ENCODE measurements around the gene TPRN. TPM values are rescaled to one million over a fixed set of nuclear protein-coding genes. Genes with fewer than 3 reads are reported as not detected.

TPRN gene
- polyA plus RNA-seq, 1 of the 3 experiments (the other 2 are of a cell fraction) = 5.2 TPM

GRCh38 chr9:137179761-137180160 is 20.8 kb downstream of the TPRN start:
- no peak overlapping the region for H2AFZ ChIP-seq (ENCODE audit: low read depth)
- POLR2A ChIA-PET = interaction anchor here (0.7 kb wide), 1 partner anchor 9 kb away, joined by 3 read pairs; no protein-coding TSS in a partner anchor
- WGBS (ENCODE audit: low lambda C conversion rate) = 98% methylated on average over 15 of the region's 17 CpGs
- H3K79me2 ChIP-seq (ENCODE audit: insufficient read depth) = no peaks in the 10 kb centered on the region
- no peaks in the 10 kb centered on the region for H3K27me3 ChIP-seq (ENCODE audit: insufficient read depth)
- DNase-seq = no peak
- CTCF ChIA-PET = no interaction called here
- H3K9me3 ChIP-seq = no peaks in the 10 kb centered on the region
- no peak overlapping the region for H3K27ac ChIP-seq (ENCODE audit: low read depth in 2 of 2, low read length in 1 of 2)
- peaks cover 0 to 2% of the 10 kb centered on the region in 2 experiments; a peak in 1 of 4 replicates for H3K4me1 ChIP-seq (ENCODE audit: control insufficient read depth in 1 of 2, insufficient read depth in 2 of 2, low read depth in 1 of 2, low read length in 1 of 2)
- no peak overlapping the region for H3K4me2 ChIP-seq
- no peaks in the 10 kb centered on the region for H3F3A ChIP-seq (replicated peaks; ENCODE audit: insufficient read depth)
- TF ChIP-seq PBX3 (IDR thresholded peaks at IDR 0.05) (no peak), MAX (IDR thresholded peaks at IDR 0.05; ENCODE audit: low read depth) (no peak), FOXM1 (IDR thresholded peaks at IDR 0.05; ENCODE audit: low read depth) (no peak), NRF1 (IDR thresholded peaks at IDR 0.05; ENCODE audit: low read depth, low read length) (no peak), TEAD4 (IDR thresholded peaks at IDR 0.05; ENCODE audit: borderline replicate concordance, insufficient read depth) (no peak), SMC3 (IDR thresholded peaks at IDR 0.05; ENCODE audit: low read depth, low read length) (no peak), ZBTB33 (IDR thresholded peaks at IDR 0.05; ENCODE audit: borderline replicate concordance, low read depth) (no peak), SIN3A (IDR thresholded peaks at IDR 0.05; ENCODE audit: borderline replicate concordance, low read depth, low read length) (no peak), FOSL2 (IDR thresholded peaks at IDR 0.05; ENCODE audit: borderline replicate concordance, low read depth) (no peak), GABPA (IDR thresholded peaks at IDR 0.05; ENCODE audit: low read depth) (no peak), MEF2A (IDR thresholded peaks at IDR 0.05; ENCODE audit: borderline replicate concordance, low read depth) (no peak), USF1 (IDR thresholded peaks at IDR 0.05; ENCODE audit: borderline replicate concordance, low read depth) (no peak), CHD2 (IDR thresholded peaks at IDR 0.05; ENCODE audit: low read length, partially characterized antibody) (no peak), RFX5 (IDR thresholded peaks at IDR 0.05; ENCODE audit: low read length) (no peak), YY1 (IDR thresholded peaks at IDR 0.05; ENCODE audit: low read depth) (no peak), EZH2phosphoT487 (IDR thresholded peaks at IDR 0.05; ENCODE audit: borderline replicate concordance, low read depth) (no peak)
- no peak overlapping the region for H3K4me3 ChIP-seq (ENCODE audit: low read depth in 2 of 2, low read length in 1 of 2)
- H3K36me3 ChIP-seq (replicated peaks in 1 of 2; ENCODE audit: control insufficient read depth in 1 of 2, insufficient read depth in 2 of 2, low read length in 1 of 2) = peaks cover 0 to 60% of the 10 kb centered on the region in 2 experiments
- no peak overlapping the region for H3K9ac ChIP-seq
- H3K9me2 ChIP-seq = no peaks in the 10 kb centered on the region
- no peaks in the 10 kb centered on the region for H4K20me1 ChIP-seq (ENCODE audit: insufficient read depth)
